Astrocyte of the hippocampus (primary cell): ENCODE data around the gene CHCHD1.
"Not testable (repeated sequence)": the region's sequence is repeated elsewhere in the genome, so short reads cannot be mapped to it uniquely, and the experiment has no call there.

ENCODE experiments used
- DNase-seq: peaks from one replicate; pipeline ENCODE4 v3.0.0; 2011; ENCODE audit warnings: low read depth, low spot score

The CHCHD1 gene

DNA sequence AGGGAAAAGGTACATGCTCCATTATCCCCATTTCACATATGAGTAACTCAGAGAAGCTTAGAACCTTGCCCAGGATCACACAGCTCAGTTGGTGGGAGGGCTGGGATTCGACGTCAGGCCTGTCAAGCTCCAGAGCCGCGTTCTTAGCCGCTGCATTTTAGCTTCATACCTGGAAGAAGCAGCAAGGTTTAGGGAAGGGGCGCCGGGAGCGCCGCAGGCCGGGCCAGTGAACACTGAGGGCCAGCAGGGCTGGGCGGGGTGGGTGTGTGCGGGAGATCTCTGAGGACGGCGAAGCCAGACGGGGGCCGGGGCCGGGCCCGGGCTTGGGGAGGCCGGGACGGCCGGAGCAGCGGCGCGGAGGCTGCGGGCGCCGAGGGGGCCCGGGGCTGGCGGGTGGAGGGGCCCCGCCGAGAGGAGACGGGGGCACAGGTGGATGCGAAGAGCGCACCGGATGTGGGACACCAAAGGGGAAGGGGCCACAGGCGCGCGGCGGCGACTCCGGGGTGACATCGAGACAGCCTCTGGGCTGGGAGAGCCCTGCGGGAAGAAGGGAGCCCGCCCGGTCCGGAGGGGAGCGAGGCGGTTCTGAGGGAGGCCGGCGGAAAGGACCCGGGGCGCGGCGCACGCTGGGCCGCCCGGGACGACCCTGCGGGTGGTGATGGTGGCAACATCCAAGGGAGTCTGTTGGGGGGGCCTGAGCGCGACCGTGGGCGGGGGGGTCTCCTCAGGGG is 29.1 kb downstream of the CHCHD1 start:
- peak; percentile 46 for DNase-seq

DNA sequence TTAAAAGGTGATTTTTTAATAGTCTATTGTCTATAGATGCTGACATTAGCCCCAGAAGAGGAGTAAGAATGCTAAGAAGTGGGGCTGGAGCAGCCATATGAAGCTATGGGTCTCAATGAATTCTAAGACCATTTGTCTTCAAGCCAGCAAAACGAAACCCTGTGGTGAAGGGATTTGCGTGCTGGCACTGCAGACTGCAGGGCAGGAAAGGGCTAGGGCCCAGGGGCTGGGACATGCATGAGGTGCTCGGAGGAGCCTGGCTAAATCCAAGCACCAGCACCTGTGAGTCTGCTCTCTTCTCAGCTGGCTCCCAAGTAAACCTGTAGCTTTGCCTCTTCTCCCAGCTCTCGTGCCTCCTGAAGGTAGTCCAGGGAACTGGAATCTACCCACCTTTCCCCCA is 30.8 kb downstream of the CHCHD1 start:
- no peak for DNase-seq

- no peak for DNase-seq
Observed at GRCh38 chr10:73813333-73813732, 31.5 kb downstream of the CHCHD1 start.

DNA sequence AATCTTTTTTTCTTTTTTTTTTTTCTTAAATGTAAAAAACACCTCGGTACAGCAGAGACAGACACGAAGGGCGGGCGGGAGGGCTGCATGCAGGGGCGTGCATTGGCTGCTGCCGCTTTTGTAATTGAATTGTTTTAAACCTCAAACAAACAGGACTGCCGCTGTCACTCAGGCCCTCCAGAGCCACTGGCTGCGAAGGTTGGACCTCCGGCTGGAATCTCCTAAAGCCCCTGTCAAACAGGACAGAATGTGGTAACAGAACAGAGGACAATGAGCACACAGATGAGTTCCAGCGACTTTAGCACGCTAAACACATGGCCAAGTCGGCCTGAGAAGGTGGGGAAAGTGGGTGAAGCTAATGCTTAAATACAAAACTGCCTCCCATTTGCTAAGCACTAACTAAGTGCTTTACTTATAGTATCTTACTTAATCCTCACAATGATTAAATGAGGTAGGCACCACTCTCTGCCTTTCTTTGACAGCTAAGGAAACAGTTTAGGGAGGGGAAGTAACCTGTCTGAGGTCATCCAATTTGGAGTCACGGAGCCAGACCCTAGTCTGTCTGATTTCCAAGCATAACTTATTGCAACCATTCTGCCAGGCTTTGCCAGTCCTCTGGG is 32.5 kb downstream of the CHCHD1 start:
- no peak for DNase-seq

DNA sequence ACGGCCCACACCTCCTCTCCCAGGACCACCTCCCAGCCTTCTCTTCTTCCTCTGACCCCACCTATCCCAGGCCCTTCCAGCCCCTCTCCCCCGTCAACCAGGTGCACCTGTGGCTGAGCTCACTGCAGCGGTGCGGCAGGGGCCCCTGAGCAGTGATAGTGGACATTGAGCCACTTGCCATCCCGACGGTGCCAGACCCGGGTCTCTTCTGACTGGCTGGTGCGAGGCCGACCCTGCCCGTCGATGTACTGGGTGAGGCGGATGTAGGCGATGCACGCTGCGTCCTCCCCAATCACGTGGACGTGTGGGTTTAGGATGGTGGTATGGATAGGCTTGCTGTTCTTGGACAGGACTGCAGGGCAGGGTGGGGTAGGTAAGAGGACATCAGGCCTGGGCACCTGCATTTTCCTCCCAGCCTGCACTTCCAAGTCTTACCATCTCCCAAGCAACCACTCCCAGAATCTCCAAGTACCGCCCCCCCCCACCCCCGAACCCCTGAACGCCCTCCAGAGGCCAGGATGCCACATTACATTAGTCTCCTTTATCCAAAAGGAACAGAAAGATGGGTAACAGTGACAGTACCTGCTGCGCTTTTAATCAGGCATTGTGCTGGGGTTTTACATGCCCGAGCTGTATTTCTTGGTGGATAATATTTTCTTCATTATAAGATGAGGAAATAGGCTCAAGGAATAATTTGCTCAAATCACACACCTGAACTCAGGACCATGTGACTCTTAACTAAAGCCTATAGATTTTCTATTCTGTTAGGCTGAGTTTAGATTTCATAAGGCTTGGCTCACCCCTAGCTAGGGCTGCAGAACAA is 33.3 kb downstream of the CHCHD1 start:
- no peak for DNase-seq

- DNase-seq = no peak
Observed at GRCh38 chr10:73815719-73816030, 33.8 kb downstream of the CHCHD1 start.

DNA sequence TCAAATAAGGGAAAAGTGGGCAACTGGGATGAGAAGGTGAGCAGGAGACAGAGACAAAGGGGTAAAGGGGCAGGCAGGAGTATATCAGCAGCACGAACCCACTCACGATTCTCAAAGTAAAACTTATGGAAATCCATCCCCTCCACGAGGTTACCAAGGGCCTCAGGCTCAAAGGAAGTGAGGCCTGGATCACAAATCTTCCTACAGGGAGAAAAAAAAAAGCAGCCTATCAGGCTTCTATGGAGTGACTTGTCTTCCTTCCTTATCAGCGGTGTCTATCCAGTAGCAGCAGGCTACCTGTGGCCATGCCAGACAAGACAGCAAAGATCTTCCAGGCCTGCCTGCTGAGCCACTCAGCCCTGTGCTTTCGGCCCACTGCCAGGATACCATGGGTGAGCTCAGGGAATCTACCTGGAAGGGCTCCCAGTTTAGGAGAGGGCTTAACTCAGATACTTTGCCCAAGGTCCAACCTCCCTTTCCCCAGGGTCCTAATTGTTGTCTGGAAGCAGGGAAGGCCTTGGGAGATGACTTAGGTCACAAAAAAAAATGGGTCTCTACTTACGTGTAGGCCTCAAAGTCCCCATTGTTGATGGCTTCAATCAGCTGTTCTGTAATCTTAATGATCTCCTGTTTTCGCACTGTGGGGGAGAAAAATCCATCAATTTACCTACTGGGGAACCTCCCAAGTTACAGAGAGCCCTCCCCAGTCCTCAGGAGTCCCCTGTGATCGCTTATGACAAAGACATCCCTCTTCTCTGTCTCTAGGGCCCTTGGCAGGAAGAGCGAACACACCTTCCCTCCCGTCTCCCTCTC is 35.3 kb downstream of the CHCHD1 start:
- no peak for DNase-seq

DNA sequence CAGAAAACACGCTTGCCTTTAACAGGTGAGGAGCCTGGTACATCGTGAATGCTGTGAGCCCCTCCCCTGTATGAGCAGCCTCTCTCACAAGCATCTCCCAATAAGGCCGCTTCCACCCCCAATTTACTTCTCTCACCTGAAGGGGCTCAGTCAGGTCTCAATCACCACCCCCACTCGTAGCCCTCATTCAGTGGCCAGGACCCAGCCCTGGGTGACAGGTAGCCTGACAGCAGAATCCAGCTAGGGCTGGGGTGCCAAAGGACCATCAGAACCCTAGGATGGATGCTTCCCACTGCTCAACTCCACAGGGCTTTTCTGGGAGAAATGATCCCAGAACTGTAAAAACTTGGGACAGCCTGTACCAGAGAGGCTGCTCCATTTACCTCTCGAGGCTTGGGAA is 36.0 kb downstream of the CHCHD1 start:
- DNase-seq = no peak

DNA sequence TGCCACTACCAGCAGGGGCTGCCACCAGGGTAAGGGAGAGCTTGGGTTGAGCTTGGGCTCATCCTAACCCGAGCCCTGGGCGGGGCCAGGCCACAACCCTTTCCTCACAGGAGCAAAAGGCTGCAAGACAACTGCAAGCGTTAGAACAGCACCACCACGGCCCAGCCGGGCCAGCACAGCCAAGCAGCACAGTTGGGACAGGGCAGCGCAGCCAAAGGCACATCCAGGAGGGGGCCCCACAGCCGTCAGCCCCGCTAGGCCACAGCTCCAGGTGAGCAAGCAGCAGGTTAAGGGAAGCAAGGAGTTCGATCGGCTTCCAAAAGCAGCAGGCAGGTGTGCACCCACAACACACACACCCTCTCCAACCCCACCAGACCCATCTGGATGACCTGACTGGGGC is 36.6 kb downstream of the CHCHD1 start:
- no peak for DNase-seq

DNA sequence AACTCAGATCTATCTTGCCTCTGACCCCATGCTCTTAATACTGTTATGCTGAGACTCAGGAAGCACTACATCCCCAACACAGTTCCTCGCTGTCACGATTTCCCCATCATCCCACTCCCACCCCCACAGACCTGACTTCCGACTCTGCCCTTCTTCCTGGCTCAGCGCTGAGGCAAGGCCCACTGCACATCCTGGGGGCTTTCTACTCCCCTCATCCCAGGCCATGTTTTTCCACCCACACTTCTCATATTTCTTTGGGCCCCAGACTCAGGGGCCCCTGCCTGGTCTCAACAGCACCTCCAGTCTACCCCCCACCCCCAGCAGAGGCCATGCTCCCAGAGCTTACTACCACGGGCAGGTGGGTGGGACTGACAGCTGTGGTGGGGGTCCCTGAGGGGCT is 37.2 kb downstream of the CHCHD1 start:
- no peak for DNase-seq

- peak; percentile 30 for DNase-seq
Observed at GRCh38 chr10:73819513-73820093, 37.8 kb downstream of the CHCHD1 start.

- no peak for DNase-seq
Observed at GRCh38 chr10:73823391-73823790, 41.5 kb downstream of the CHCHD1 start.

DNA sequence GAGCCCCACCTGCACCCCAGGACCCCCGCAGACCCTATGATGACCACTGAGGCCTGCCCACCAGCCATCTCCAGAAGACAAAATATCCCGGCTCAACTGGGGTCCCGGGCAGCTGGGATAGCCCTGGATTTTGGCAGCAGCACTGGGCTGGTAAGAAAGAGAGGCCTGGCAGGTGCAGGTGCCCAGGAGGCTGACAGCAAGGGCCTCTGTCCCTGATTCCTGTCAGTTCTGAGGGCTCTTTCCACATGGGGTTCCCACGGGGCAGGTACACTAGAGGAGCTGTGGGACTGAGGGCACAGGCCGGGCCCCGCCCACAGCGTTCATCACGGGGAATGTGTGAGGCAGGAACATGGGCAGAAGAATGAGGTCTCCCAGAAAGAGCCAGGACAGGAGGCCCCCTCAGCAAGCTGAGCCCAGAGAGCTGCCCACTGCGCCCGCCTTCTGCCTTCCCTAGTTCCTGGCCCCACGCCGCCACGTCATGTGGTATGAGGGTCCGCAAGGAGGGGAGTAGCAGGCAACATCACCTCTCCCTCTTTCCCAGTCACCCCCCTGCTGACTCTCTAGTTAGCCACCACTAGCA is 42.4 kb downstream of the CHCHD1 start:
- DNase-seq = no peak

DNA sequence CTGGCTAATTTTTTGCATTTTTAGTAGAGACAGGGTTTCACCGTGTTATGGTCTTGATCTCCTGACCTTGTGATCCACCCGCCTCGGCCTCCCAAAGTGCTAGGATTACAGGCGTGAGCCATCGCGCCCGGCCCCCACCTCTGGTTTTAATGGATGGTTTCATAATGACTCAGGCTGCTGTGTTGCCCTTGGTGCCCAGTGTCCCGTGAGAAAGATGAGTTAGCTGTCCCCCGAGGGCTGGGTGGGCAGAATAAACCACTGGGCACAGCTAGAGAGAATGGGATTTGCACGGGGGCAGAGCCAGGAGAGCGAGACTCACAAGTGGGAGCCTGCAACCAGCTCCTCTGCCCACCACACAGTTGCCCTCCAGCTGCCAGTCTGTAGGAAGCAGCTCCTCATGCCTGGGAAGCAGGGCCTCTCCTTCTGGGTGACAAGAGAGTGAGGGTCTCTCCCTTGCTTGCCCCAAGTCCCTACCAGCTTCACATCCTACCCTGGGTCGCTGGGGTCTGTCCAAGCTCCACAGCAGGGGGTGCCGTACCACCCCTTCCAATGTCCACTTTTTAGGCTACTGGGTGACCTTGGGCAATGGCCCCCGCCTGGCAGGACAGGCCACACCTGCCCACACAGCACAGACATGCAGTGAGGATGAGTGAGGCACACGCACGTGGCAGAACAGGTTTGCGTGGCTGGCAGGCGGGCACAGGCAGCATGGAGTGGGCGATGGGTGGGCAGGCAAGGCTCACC is 45.7 kb downstream of the CHCHD1 start:
- peak; percentile 57 for DNase-seq

DNA sequence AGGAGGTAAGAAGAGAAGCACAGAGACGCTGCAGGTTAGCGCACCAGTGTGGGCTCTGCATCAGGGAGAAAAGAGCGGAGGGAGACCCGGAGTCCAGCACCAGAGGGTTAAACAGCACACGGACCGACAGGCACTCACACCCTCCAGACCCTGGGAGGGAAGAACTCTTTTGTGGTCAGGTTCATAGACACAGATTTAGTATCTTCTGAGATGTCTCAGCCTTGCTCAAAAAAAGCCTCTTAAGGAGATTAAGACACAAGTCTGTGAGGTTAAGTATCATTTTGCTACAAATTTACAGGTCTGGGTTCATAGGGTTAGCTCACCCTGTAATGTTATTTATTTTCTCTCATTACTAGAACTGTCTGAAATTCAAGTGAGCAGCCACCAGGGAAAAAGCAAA is 46.3 kb downstream of the CHCHD1 start:
- no peak for DNase-seq

- DNase-seq = not testable (repeated sequence)
Observed at GRCh38 chr10:73829090-73829489, 47.2 kb downstream of the CHCHD1 start.
